H1 (cell line): ENCODE data around the gene ARHGEF28. TPM values are rescaled to one million over a fixed set of nuclear protein-coding genes. Genes with fewer than 3 reads are reported as not detected.

Source experiments
- CBX8 ChIP-seq: fragments of 300-800, 300-1000 bp; sonication (generic); IDR thresholded peaks from 2 replicates; pipeline ENCODE4 v1.7.1; 2016; ENCODE audit warnings: low read depth, low read length, borderline replicate concordance
- CHD7 ChIP-seq: fragments of 300-600 bp; sonication (generic); IDR thresholded peaks from 2 replicates; pipeline ENCODE4 v1.7.1; 2012; ENCODE audit warnings: low read length, moderate library complexity, mild to moderate bottlenecking, inconsistent platforms; ENCODE audit not compliant: insufficient replicate concordance
- CTBP2 ChIP-seq: IDR thresholded peaks from 2 replicates; pipeline ENCODE4 v1.7.0; 2011; ENCODE audit warnings: borderline replicate concordance, mild to moderate bottlenecking, moderate library complexity, mixed read lengths, low read length; ENCODE audit not compliant: insufficient read depth, insufficient read length
- EP300 ChIP-seq, 2 experiments: IDR thresholded peaks; 1 replicate in 1 of 2; 2 replicates in 1 of 2; pipeline ENCODE4 v1.6.1; 2011 to 2012; ENCODE audit warnings: low read depth in 2 of 2, low read length in 2 of 2, mild to moderate bottlenecking in 2 of 2, borderline replicate concordance in 1 of 2, inconsistent platforms in 1 of 2, moderate library complexity in 1 of 2
- HDAC6 ChIP-seq: IDR thresholded peaks from one replicate; pipeline ENCODE4 v1.7.1; 2012; ENCODE audit warnings: low read depth, mild to moderate bottlenecking, inconsistent platforms, low read length, moderate library complexity
- JUN ChIP-seq: IDR thresholded peaks from 2 replicates; pipeline ENCODE4 v1.6.1; 2011; ENCODE audit warnings: low read depth, mild to moderate bottlenecking, improper control_type of control experiment, low read length
- MAFK ChIP-seq: IDR thresholded peaks from 2 replicates; pipeline ENCODE4 v1.6.1; 2012; ENCODE audit warnings: low read depth, mild to moderate bottlenecking, improper control_type of control experiment, low read length
- SIN3A ChIP-seq, 2 experiments: IDR thresholded peaks in 1 of 2; conservative IDR thresholded peaks in 1 of 2; 2 replicates each; pipeline ENCODE4 v1.6.1; 2011 to 2012; ENCODE audit warnings: low read length in 2 of 2, improper control_type of control experiment in 1 of 2, low read depth in 1 of 2, mild to moderate bottlenecking in 1 of 2
- SUZ12 ChIP-seq: fragments of 200-600 bp; sonication (generic); IDR thresholded peaks from 2 replicates; pipeline ENCODE4 v1.6.1; 2012; ENCODE audit warnings: mild to moderate bottlenecking, inconsistent platforms, low read length, moderate library complexity, mixed read lengths
- polyA plus RNA-seq, 7 experiments: library from polyadenylated mRNA; depleted of rRNA in 3 of 7; stranded (reverse) in 5 of 7; unstranded in 2 of 7; fragments of >200 nt in 5 of 7; fragments of 200-250 nt in 2 of 7; gene quantifications; 1 replicate in 5 of 7; 2 replicates in 1 of 7; 4 replicates in 1 of 7; pipeline versions ENCODE4 v1.2.1 to v1.2.3, GENCODE V29; 2011 to 2013; ENCODE audit warnings: missing spikeins in 2 of 7, mixed read lengths in 2 of 7
- total RNA-seq: library from RNA; stranded (reverse); fragmentation: NEBNext Ultra II Directional; extraction: Animal tissue kit (Norgen Biotek cat#: 25700); gene quantifications from 2 replicates; pipeline ENCODE4 v1.2.1, GENCODE V29; 2021
- TF ChIP-seq, protein P1 (sequence below): IDR thresholded peaks from 2 replicates; pipeline ENCODE4 v1.6.1; 2011; ENCODE audit warnings: low read length, improper control_type of control experiment

The ARHGEF28 gene
- total and polyA plus RNA-seq, 2 of the 8 experiments (the other 6 are each of a cell fraction or from before 2014, with no cell fraction given), result 0.33 to 1.0 TPM

DNA sequence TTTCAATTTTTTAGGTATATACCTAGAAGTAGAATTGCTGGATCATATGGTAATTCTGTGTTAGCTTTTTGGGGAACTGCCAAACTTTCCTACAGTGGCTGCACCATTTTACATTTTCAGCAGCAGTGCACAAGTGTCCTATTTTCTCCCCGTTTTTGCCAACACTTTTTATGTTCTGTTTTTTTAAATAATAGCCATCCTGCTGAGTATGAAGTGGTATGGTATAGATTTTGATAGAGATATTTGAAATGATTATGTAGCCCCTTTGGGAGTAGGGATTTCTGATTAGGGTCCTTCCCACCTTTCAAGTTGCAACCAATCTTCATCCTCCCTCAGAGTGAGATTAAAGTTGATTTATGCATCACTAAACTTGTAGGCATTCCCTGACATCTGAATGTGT lies 76.5 kb downstream of the ARHGEF28 start (continued):
- TF ChIP-seq CHD7, result no peak
- TF ChIP-seq HDAC6, result no peak
- TF ChIP-seq JUN, result no peak
- TF ChIP-seq CTBP2, result no peak
- TF ChIP-seq CBX8, result no peak
- TF ChIP-seq, protein P1, sequence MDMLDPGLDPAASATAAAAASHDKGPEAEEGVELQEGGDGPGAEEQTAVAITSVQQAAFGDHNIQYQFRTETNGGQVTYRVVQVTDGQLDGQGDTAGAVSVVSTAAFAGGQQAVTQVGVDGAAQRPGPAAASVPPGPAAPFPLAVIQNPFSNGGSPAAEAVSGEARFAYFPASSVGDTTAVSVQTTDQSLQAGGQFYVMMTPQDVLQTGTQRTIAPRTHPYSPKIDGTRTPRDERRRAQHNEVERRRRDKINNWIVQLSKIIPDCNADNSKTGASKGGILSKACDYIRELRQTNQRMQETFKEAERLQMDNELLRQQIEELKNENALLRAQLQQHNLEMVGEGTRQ, result no peak
- no peak for TF ChIP-seq SIN3A (conservative IDR thresholded peaks at IDR 0.05 in 1 of 2, IDR thresholded peaks at IDR 0.05 in 1 of 2; ENCODE audit: low read depth in 1 of 2, low read length in 2 of 2)
- TF ChIP-seq EP300 (IDR thresholded peaks at IDR 0.05; ENCODE audit: borderline replicate concordance in 1 of 2, low read depth in 2 of 2, low read length in 2 of 2), result no peak
- no peak for TF ChIP-seq MAFK
- TF ChIP-seq SUZ12, result no peak
